HCT116 (cell line): ENCODE measurements around the gene FFAR1. TPM values are rescaled to one million over a fixed set of nuclear protein-coding genes. Genes with fewer than 3 reads are reported as not detected.

Source experiments
- ATAC-seq: fragments of 200-7000 bp; cut with Tn5 transposase; 2 replicates; pipeline ENCODE4 v1.9.1; 2020; ENCODE audit warnings: mild to moderate bottlenecking, moderate library complexity
- BruUV-seq: library from RNA; stranded (reverse); fragments of 400-500 nt; replicated peaks from 2 replicates; lab custom pipeline; 2021; lab: Mats Ljungman, UMichigan
- CTCF ChIA-PET: fragments of 300-600 bp; sonication (Branson Sonifier 250); formaldehyde crosslinking; loops from one replicate; lab custom pipeline; 2021; ENCODE audit warnings: antibody characterized with exemption; lab: Charles Lee
- POLR2A ChIA-PET: fragments of 300-600, 350-600 bp; sonication (Branson Sonifier 250); formaldehyde crosslinking; loops from one replicate; lab custom pipeline; 2021; ENCODE audit warnings: antibody characterized with exemption; lab: Charles Lee
- RAD21 ChIA-PET, 2 experiments: fragments of 300-600 bp; sonication (Branson Sonifier 250); formaldehyde crosslinking; loops; one replicate each; lab custom pipeline; 2023; ENCODE audit warnings: low total read pairs in 2 of 2; ENCODE audit not compliant: uncharacterized antibody in 2 of 2, unreplicated experiment in 2 of 2, low non-redundant PET in 1 of 2; lab: Charles Lee
- DNase-seq: peaks from one replicate; pipeline ENCODE4 v3.0.0-alpha.2; 2010; ENCODE audit warnings: low read depth, low spot score
- H2AFZ ChIP-seq: fragments of 200-600 bp; shearing (Covaris generic), sonication (generic); 2 replicates; pipeline ENCODE4 v1.6.1; 2017; ENCODE audit warnings: low read depth, mixed run types, mixed read lengths, antibody characterized with exemption, low read length; ENCODE audit not compliant: poor library complexity, severe bottlenecking
- H3K27ac ChIP-seq: 2 replicates; pipeline ENCODE4 v1.5.1; 2012; ENCODE audit warnings: low read depth, low read length
- H3K27me3 ChIP-seq: fragments of 200-600 bp; sonication (generic); 2 replicates; pipeline ENCODE4 v1.6.1; 2016; ENCODE audit warnings: mixed run types, low read length, mixed read lengths; ENCODE audit not compliant: insufficient read depth
- H3K36me3 ChIP-seq, 2 experiments: fragments of 200-500 bp in 1 of 2; fragments of 200-600 bp in 1 of 2; sonication (Bioruptor generic) in 1 of 2; sonication (generic) in 1 of 2; 2 replicates each; pipeline versions ENCODE4 v1.5.1 to v1.6.1; 2014 to 2016; ENCODE audit warnings: low read length in 2 of 2, inconsistent platforms in 1 of 2, mixed read lengths in 1 of 2, mixed run types in 1 of 2; ENCODE audit not compliant: insufficient read depth in 2 of 2, control insufficient read depth in 1 of 2
- H3K4me1 ChIP-seq, 2 experiments: fragments of 200-600 bp in 1 of 2; sonication (generic) in 1 of 2; 2 replicates each; pipeline versions ENCODE4 v1.5.1 to v1.6.1; 2012 to 2017; ENCODE audit warnings: low read length in 2 of 2, inconsistent platforms in 1 of 2, mild to moderate bottlenecking in 1 of 2, mixed read lengths in 1 of 2, mixed run types in 1 of 2, moderate library complexity in 1 of 2; ENCODE audit not compliant: insufficient read depth in 2 of 2, control insufficient read depth in 1 of 2
- H3K4me2 ChIP-seq: fragments of 200-600 bp; sonication (generic); 2 replicates; pipeline ENCODE4 v1.6.1; 2017; ENCODE audit warnings: mixed run types, low read length, mixed read lengths
- H3K4me3 ChIP-seq, 2 experiments: fragments of 200-600 bp in 1 of 2; sonication (generic) in 1 of 2; replicated peaks in 1 of 2; 2 replicates each; pipeline ENCODE4 v1.5.1; 2011 to 2016; ENCODE audit warnings: low read length in 2 of 2, control low read depth in 1 of 2, low read depth in 1 of 2, mild to moderate bottlenecking in 1 of 2, mixed read lengths in 1 of 2, mixed run types in 1 of 2
- H3K79me2 ChIP-seq: fragments of 200-600 bp; sonication (generic); 2 replicates; pipeline ENCODE4 v1.6.1; 2017; ENCODE audit warnings: mild to moderate bottlenecking, mixed run types, low read length, moderate library complexity, mixed read lengths; ENCODE audit not compliant: insufficient read depth
- H3K9ac ChIP-seq: fragments of 200-600 bp; sonication (generic); 2 replicates; pipeline ENCODE4 v1.6.1; 2016; ENCODE audit warnings: low read length, mixed read lengths
- H3K9me2 ChIP-seq: fragments of 200-600 bp; sonication (generic), shearing (Covaris generic); 2 replicates; pipeline ENCODE4 v1.6.1; 2017; ENCODE audit warnings: mixed run types, mild to moderate bottlenecking, moderate library complexity; ENCODE audit not compliant: insufficient read depth
- H3K9me3 ChIP-seq, 2 experiments: fragments of 200-500 bp in 1 of 2; fragments of 200-600 bp in 1 of 2; sonication (Bioruptor generic) in 1 of 2; sonication (generic) in 1 of 2; 2 replicates each; pipeline ENCODE4 v1.6.1; 2014 to 2017; ENCODE audit warnings: low read length in 2 of 2, mixed read lengths in 2 of 2, inconsistent platforms in 1 of 2, low read depth in 1 of 2, mild to moderate bottlenecking in 1 of 2, mixed run types in 1 of 2, moderate library complexity in 1 of 2; ENCODE audit not compliant: control insufficient read depth in 1 of 2, insufficient read depth in 1 of 2
- H4K20me1 ChIP-seq: fragments of 200-600 bp; sonication (generic), shearing (Covaris generic); 2 replicates; pipeline ENCODE4 v1.6.1; 2017; ENCODE audit warnings: mixed run types, mild to moderate bottlenecking, moderate library complexity; ENCODE audit not compliant: insufficient read depth
- EZH2phosphoT487 ChIP-seq: fragments of 200-600 bp; IDR thresholded peaks from 2 replicates; pipeline ENCODE4 v1.6.1; 2018; ENCODE audit warnings: antibody characterized with exemption, borderline replicate concordance
- JUND ChIP-seq: IDR thresholded peaks from 2 replicates; pipeline ENCODE4 v1.6.1; 2012
- MAX ChIP-seq: IDR thresholded peaks from 2 replicates; pipeline ENCODE4 v1.6.1; 2012
- SIN3A ChIP-seq: IDR thresholded peaks from 2 replicates; pipeline ENCODE4 v1.6.1; 2012; ENCODE audit warnings: low read depth
- SRF ChIP-seq: IDR thresholded peaks from 2 replicates; pipeline ENCODE4 v1.6.1; 2012; ENCODE audit warnings: low read depth
- YY1 ChIP-seq: IDR thresholded peaks from 2 replicates; pipeline ENCODE4 v1.6.1; 2011; ENCODE audit warnings: low read length, low read depth, moderate library complexity, mild to moderate bottlenecking; ENCODE audit not compliant: insufficient replicate concordance; ENCODE audit errors: extremely low read depth
- ZNF274 ChIP-seq: fragments of 200-500 bp; sonication (Bioruptor generic); IDR thresholded peaks from 2 replicates; pipeline ENCODE4 v1.6.1; 2014; ENCODE audit warnings: mild to moderate bottlenecking, low read depth, low read length, inconsistent platforms
- intact Hi-C: fragments of 100-400 bp; cut with micrococcal nuclease; formaldehyde crosslinking; loops from 2 replicates; pipeline ENCODE4 v1.10.0; 2022
- total RNA-seq: library from RNA; stranded (reverse); gene quantifications from one replicate; pipeline ENCODE4 v1.2.1, GENCODE V29; 2021; ENCODE audit not compliant: unreplicated experiment
- TF ChIP-seq, protein P1 (sequence below): IDR thresholded peaks from 2 replicates; pipeline ENCODE4 v1.6.1; 2011; ENCODE audit warnings: mild to moderate bottlenecking, low read length, moderate library complexity; ENCODE audit not compliant: insufficient replicate concordance; ENCODE audit errors: extremely low read depth

FFAR1 gene
- total RNA-seq, 1 experiment from 2014 or later: not detected

- H3K4me3 ChIP-seq: no peak within 1 kb of the TSS
- ChIA-PET POLR2A (interaction anchor here (1.2 kb wide), 1 partner anchor 10 kb away, joined by 3 read pairs; no protein-coding TSS in a partner anchor), RAD21 (no interaction called here), CTCF (interaction anchor here (1.1 kb wide), 1 partner anchor 16 kb away, joined by 3 read pairs; no protein-coding TSS in a partner anchor)
- no peak within 1 kb of the TSS for H3K27ac ChIP-seq
- no peaks in the 10 kb centered on the region for H3K79me2 ChIP-seq
- BruUV-seq: no TSS peak
- H3K36me3 ChIP-seq: no peaks in the 10 kb centered on the region
- DNase-seq (no peak), ATAC-seq (no peak)
- H3K27me3 ChIP-seq: no peaks in the 10 kb centered on the region
- H3K4me1 ChIP-seq: peaks cover 2 to 6% of the 10 kb centered on the region in 2 experiments; a peak in 1 of 4 replicates
- H3K9ac ChIP-seq: no peak within 1 kb of the TSS
- H2AFZ ChIP-seq: no peak within 1 kb of the TSS
- H3K9me2 ChIP-seq: no peaks in the 10 kb centered on the region
- H4K20me1 ChIP-seq: no peaks in the 10 kb centered on the region
- H3K9me3 ChIP-seq: no peaks in the 10 kb centered on the region
- no peak within 1 kb of the TSS for H3K4me2 ChIP-seq
- intact Hi-C loops: no loop called here
- TF ChIP-seq SRF (no peak), ZNF274 (no peak), EZH2phosphoT487 (no peak), MAX (no peak), JUND (no peak), SIN3A (no peak)
- TF ChIP-seq, protein P1, sequence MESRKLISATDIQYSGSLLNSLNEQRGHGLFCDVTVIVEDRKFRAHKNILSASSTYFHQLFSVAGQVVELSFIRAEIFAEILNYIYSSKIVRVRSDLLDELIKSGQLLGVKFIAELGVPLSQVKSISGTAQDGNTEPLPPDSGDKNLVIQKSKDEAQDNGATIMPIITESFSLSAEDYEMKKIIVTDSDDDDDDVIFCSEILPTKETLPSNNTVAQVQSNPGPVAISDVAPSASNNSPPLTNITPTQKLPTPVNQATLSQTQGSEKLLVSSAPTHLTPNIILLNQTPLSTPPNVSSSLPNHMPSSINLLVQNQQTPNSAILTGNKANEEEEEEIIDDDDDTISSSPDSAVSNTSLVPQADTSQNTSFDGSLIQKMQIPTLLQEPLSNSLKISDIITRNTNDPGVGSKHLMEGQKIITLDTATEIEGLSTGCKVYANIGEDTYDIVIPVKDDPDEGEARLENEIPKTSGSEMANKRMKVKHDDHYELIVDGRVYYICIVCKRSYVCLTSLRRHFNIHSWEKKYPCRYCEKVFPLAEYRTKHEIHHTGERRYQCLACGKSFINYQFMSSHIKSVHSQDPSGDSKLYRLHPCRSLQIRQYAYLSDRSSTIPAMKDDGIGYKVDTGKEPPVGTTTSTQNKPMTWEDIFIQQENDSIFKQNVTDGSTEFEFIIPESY: no peak
Measured at GRCh38 chr19:35328851-35329285, 18.8 kb upstream of the FFAR1 start, which contains the start of gene CD22. TSS of gene CD22 (plus strand) at chr19:35329187. CDS start at chr19:35332041, 2,854 bp downstream.

DNA sequence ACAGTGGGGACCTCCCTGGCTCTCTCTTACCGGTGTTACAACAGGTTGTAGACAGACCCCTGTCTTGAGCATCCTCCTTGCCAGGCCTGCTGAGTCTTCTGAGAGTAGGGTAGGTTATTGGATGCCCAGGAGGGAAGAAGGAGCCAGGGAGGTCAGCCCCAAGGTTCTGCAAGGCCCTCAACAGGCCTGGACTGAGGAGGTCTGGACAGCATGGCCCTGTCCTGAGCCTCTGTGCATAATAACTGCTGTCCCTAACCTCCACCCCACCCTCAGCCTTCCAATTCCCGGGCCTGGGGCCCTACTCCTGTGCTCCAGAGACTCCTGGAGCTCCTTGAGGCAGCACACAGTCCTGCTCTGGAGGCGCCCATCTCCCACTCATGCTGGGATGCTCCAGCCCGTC, 18.4 kb upstream of the FFAR1 start:
- H3K9me2 ChIP-seq: no peaks in the 10 kb centered on the region
- H3K4me3 ChIP-seq: no peak overlapping the region
- ATAC-seq: no peak
- ChIA-PET POLR2A (no interaction called here), RAD21 (no interaction called here), CTCF (no interaction called here)
- intact Hi-C loops: no loop called here
- H3K27me3 ChIP-seq: no peaks in the 10 kb centered on the region
- no peaks in the 10 kb centered on the region for H3K79me2 ChIP-seq
- H2AFZ ChIP-seq: no peak overlapping the region
- TF ChIP-seq YY1: no peak
- H3K36me3 ChIP-seq: no peaks in the 10 kb centered on the region
- H4K20me1 ChIP-seq: no peaks in the 10 kb centered on the region
- no peak overlapping the region for H3K27ac ChIP-seq
- H3K4me1 ChIP-seq: peaks cover 2 to 3% of the 10 kb centered on the region in 2 experiments; a peak in 1 of 4 replicates
- no peak for DNase-seq
- H3K9me3 ChIP-seq: no peaks in the 10 kb centered on the region
- H3K4me2 ChIP-seq: no peak overlapping the region
- BruUV-seq: no TSS peak
- no peak overlapping the region for H3K9ac ChIP-seq
